HEK293T (cell line): Measurements from ENCODE around the gene SOCS4.
"Not testable (repeated sequence)": the region's sequence is repeated elsewhere in the genome, so short reads cannot be mapped to it uniquely, and the experiment has no call there.

ENCODE experiments used
- ARNT ChIP-seq: fragments of 450-650 bp; IDR thresholded peaks from 2 replicates; pipeline ENCODE4 v1.6.1; 2017; ENCODE audit warnings: mild to moderate bottlenecking
- BHLHE40 ChIP-seq: fragments of 450-650 bp; IDR thresholded peaks from 2 replicates; pipeline ENCODE4 v1.6.1; 2016; ENCODE audit warnings: mild to moderate bottlenecking, moderate library complexity, borderline replicate concordance
- CTBP1 ChIP-seq: fragments of 450-650 bp; IDR thresholded peaks from 2 replicates; pipeline ENCODE4 v1.6.1; 2016; ENCODE audit warnings: borderline replicate concordance
- FOXA1 ChIP-seq: fragments of 450-650 bp; IDR thresholded peaks from 2 replicates; pipeline ENCODE4 v1.6.1; 2016; ENCODE audit warnings: mild to moderate bottlenecking
- FOXK2 ChIP-seq: fragments of 450-650 bp; IDR thresholded peaks from 2 replicates; pipeline ENCODE4 v1.6.1; 2016; ENCODE audit warnings: mild to moderate bottlenecking
- FOXM1 ChIP-seq: fragments of 450-650 bp; IDR thresholded peaks from 2 replicates; pipeline ENCODE4 v1.6.1; 2017; ENCODE audit warnings: mild to moderate bottlenecking, borderline replicate concordance
- L3MBTL2 ChIP-seq: fragments of 450-650 bp; conservative IDR thresholded peaks from 2 replicates; pipeline ENCODE4 v1.6.1; 2016; ENCODE audit warnings: mild to moderate bottlenecking
- SP1 ChIP-seq: fragments of 450-650 bp; IDR thresholded peaks from 2 replicates; pipeline ENCODE4 v1.6.1; 2017
- TARDBP ChIP-seq: fragments of 450-650 bp; IDR thresholded peaks from 2 replicates; pipeline ENCODE4 v1.6.1; 2016
- ZNF384 ChIP-seq: fragments of 450-650 bp; IDR thresholded peaks from 2 replicates; pipeline ENCODE4 v1.6.1; 2016

GRCh38 chr14:55064896-55065295 lies 37.9 kb downstream of the SOCS4 start:
- not testable (repeated sequence) for TF ChIP-seq FOXA1, SP1, BHLHE40, ZNF384, ARNT, L3MBTL2, TARDBP, CTBP1, FOXM1, FOXK2
